Suppressor macrophage treated with lipopolysaccharide for 1 hour (primary cell): ENCODE measurements around the gene MYOM1.
"Not testable (repeated sequence)": the region's sequence is repeated elsewhere in the genome, so short reads cannot be mapped to it uniquely, and the experiment has no call there.

Experiments
- DNase-seq, 3 donors: peaks; one replicate each; pipeline ENCODE4 v3.0.0-alpha.2; 2020 to 2022

The MYOM1 gene

DNA sequence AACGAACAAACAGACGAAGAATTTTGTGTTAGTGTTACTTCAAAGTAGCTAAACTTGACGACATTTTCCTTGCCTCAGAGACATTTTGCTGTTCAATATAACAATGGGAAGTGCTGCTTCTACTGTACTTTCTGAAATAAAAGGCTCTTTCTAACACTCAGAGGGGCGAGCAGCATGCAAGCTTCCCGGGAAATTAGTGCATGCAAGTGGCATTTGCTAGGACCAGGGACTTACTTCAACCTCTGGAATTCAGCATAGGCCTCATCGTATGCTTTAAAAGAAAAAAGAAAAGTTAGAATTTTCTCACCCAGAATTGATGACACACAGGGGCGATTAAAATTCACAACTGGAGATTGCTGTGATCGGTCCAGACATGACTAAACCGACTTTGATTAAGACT, 144.3 kb downstream of the MYOM1 start:
- DNase-seq: no peak

DNA sequence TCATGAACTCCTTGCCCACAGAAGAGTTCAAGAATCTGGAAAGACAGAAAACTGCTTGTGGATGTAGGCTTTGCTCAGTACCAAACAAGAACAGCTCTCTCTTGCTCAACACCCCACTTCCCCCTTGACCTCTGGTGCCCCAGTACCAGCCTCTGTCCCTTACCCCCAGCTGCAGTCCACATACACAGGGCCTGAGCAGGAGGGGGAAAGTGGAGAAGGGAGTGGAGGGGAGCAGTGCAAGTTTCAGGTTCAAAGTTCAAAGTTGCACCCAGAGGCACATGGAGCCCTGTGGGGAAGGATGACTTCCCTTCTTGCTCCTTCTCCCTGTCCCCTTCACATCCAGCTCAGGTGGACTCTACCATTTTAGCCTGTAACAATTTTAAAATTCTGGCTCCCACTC, 145.7 kb downstream of the MYOM1 start:
- peak; percentile 27 to 32 (median 29) for DNase-seq

DNA sequence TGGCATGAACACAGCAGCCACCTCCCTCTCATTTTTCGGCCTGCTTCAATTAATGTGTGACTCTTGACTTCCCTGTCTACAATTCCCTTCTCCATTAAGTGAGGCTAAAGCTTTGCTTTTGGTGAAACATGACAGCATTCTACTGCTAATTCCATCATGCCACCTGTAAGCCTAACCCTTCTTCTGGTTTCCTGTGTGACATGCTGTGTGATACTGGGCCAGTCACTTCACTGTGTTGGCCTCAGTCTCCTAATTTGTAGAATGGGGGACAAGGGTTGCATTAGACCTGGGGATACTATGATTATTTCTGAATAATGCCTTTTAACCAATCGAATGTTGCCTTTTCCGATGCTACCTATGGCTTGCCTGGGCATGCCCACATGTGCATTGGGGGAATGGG, 146.4 kb downstream of the MYOM1 start:
- not testable (repeated sequence) for DNase-seq

DNA sequence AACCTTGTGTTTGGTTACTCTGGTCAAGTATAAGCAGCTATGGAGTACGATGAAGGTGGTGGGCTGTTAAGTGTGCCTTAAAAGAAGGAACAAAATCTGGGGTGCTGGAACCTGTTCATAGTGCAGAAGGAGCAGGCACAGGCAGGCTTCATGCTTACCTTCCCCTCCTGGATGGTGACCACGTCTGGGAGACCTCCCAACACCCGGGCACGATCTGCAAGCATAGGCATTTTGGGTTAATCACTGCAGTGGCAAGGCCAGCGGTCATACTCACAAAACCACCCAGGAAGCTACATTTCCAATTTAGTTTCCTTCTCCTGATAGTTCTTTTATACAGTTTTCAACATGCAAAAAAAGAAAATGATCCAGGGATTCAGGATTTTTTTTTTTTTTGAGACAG, 148.1 kb downstream of the MYOM1 start:
- DNase-seq: no peak

DNA sequence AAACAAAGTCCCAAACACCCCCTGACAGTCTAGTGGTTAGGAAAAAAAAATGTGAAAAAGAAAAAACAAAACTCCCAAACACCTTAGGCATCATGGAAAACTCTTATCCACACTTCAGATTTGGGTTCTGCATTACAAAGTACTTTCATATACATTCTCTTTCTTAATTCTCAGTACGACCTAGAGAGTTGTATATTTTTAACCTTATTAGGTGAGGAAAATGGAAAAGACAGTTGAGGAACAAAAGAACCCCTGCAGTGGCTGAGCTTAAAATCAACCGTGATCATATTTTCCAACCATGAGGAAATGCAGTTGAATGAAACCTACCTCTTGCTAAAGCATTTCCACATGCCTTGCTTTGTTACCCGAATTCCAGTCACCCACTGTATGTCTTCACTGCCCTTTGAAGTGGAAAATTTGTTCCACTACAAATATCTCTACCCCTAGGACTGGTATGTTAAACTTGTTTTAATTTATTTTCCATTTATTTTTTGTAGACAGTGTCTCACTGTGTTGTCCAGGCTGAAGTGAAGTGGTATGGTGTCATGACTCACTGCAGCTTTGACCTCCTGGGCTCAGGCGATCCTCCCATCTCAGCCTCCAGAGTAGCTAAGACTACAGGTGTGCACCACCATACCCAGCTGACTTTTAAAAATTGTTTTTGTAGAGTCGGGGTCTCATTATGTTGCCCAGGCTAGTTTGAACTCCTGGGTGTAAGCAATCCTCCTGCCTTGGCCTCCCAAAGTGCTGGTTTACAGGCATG, 149.9 kb downstream of the MYOM1 start:
- DNase-seq: no peak

DNA sequence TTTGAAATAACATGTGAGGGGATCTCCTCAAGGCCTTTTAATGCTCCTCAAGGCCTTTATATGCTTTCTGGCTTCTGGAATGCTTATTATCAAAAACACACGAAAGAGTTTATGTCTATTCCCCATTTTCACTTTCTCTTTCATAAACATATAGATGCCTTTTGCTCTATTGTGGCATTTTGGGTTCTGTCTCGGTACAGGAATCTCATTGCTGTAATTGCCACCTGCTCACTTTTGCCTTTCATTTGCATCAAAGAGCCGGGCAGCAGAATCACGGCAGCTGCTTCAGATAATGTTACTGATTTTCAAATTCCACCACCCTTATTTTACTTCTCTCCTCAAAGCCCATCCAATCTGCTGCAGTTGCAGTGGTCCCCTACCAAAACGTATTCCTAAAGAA, 152.0 kb downstream of the MYOM1 start:
- no peak for DNase-seq

DNA sequence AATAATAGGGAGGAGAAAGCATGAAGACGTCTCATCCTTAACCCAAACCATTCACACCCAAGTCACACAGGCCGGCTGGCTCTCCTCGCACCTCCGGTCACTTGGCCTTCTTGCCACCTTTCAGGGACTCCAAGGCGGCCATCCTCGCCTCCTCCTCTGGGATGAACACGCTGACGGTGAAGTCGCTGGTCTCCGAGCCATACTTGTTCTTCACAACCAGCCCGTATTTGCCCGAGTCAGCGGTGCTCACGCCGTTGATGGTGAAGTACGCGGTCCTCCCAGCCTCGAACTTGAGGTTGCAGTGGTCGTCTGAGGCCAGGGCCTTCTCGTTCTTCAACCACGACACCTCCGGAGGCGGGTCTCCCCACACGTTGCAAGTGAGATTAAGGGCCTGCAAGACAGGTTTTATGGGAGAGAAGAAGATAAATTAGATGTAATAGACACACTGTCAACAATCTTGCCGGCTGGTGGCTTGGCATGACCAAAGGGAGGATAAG, 152.6 kb downstream of the MYOM1 start:
- DNase-seq: no peak

DNA sequence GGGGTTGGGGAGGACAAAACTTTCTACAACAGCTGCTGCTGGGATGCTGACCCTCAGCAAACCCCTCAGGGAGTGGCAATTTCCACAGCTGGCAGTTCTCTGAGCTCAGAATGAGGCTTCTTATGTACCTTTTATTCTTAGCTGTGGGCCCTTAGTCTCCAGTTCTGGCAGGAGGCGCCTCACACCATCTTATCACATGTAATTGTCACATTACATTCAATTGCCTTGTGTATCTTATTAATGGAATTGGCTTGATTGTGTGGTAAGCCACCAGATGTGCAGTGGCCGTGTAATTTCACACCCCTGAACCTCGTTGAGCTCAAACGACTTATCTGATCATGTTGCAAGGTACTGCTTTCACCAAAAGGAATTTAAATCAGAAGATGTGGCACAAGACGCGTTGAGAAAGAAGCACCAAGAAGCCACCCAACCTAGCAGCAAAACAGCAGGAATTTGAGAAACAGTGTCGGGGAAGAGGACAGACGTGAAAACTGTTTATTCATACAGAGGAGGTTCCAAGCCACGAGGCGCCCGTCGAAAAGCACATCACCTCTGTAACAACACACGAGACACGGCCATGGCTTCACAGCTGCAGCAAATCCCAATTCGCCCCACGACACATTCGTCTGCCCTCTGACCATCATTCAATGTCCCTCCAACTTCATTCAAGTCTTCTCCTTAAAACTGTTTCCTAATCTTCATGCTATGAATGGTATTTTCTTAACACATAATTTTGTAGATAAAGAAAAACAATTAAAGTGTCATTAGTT, 153.2 kb downstream of the MYOM1 start:
- no peak for DNase-seq

DNA sequence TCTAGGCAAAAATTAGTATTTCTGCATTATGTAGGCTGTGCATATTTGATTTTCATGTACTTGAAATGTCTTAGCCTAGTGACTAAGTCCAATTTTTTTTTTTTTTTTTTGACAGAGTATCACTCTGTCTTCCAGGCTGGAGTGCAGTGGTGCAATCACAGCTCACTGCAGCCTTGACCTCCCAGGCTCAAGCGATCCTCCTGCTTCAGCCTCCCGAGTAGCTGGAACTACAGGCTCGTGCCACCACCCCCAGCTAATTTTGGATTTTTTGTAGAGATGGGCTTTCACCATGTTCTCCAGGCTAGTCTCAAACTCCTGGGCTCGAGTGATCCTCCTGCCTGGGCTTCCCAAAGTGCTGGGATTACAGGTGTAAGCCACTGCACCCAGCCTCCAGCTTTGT, 156.0 kb downstream of the MYOM1 start:
- DNase-seq: not testable (repeated sequence)

DNA sequence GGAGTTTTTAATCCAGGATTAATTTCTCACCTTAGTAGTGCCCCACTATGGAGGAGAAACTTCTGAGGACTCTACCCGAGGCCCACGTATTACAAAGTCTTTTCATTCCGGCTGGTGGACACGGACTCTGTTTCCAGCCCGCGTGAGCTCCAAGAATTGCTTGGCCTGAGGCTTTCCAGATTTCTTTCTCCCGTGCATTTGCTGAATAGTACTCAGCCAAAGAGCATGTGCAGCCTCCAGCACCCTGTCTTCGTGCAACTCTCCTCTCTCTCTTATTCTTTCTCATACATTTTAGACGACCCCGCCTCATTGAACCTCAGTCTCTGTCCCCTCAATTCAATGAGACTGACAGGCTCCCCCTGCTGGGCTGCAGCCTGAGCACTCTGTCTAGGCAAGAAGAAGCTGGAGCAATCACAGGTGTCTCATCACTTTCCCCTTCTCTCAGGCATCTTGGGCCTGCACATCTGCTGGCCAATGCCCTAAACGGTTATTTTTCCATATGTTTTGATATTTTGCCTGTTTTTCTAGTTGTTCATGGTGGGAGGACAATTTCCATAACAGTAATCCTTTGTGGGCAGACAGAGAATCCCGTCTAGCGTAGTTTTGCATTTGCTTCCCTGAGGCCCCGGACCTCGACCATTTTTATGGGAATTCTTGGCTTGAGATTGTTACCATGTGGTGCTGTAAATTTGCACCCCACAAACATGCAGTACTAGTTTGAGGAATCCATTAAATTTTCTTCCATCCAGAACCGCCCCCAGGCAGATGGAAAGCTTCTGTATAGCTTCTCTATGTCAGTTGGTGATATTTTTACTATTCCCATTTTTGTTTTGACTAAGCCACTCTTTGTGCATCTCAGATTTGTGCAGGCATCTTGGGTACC, 156.7 kb downstream of the MYOM1 start:
- DNase-seq: peak; percentile 56 to 69 (median 58)

DNA sequence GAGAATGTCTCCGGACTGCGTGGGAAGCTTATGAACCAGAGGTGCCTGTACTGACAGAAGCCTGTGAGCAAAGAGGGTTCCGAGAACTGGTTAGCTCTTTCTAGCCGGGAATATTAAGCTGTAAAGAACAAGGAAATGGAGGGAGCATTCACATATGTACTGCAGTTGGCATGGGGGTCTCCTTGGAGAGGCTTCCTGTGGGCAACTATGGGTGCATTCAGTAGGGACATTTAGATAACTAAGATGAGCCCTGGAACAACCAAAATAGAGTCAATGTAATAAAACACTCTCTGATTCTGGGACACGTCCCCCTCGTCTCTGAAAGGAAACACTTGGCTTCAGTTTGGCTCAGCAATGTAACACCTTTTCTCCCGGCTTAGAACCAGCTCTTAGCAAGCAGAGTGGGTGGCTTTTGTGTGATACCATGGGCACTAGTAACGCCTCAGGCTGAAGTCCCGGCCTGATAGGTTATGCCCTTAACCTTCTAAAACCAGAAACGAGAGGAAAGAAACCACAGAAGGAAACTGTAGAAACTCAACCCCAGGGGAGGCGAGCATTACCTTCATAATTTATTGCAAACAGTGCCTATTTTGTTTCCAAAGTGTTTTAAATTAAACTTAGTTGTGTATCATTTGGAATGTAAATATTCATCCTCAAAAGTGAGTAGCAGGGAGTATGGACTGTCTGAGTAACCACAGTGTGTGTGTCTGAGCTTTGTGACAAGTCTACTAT, 158.0 kb downstream of the MYOM1 start:
- DNase-seq: no peak

DNA sequence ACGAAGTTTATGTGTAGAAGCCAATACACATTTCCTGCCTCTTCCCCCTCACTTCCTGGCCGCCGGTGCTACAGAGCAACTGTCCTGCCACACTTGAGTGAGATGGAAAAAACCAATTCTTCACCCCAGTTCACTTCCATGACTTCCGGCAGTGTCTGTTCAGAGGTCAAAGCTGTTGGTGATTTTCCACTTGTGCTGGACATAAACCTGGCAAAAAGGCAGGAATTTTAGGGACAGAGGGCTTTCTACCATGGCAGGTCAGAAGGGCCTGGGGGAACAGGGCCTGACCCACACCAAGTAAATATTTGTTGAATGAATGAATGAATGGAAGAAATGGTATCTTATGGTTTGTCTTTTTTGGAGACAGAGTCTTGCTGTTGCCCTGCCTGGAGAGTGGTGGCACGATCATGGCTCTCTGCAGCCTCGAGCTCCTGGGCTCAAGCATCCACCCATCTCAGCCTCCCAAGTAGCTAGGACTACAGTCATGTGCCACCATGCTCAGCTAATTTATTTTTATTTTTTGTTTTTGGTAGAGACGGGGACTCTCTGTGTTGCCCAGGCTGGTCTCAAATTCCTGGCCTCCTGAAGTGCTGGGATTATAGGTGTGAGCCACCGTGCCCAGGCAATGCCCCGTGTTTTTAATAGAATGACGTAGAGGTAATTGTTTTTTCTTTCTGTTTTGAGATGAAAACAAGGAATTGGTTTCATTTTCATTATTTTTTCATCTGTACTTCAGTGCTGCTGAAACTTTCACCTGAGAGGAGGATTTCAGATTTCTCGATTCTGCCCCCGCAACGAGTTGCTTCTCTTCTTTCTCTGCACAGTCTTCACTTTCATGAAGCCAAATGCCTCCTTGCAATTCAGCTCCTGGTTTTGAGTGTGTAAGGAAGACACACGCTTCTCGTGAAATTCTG, 158.8 kb downstream of the MYOM1 start:
- DNase-seq: no peak

DNA sequence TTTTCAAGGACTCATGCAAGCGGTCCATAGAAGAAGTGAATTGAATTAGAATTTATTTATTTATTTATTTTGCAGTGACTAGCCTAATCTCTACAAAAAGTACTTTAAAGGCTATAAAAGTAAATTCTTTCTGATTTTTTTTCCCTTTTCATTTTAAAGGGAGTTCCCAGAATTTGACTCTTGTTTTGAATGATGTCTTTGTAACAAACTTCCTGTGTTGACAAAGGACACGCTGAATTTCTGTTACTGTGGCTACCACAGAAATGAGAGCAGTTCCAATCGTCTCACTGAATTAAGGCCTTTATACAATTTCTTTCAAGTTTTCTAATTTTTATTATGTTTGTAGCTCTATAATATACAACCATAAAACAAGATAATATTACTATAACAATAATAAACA, 160.5 kb downstream of the MYOM1 start:
- DNase-seq: peak in 1 of 3 donors; percentile 46

DNA sequence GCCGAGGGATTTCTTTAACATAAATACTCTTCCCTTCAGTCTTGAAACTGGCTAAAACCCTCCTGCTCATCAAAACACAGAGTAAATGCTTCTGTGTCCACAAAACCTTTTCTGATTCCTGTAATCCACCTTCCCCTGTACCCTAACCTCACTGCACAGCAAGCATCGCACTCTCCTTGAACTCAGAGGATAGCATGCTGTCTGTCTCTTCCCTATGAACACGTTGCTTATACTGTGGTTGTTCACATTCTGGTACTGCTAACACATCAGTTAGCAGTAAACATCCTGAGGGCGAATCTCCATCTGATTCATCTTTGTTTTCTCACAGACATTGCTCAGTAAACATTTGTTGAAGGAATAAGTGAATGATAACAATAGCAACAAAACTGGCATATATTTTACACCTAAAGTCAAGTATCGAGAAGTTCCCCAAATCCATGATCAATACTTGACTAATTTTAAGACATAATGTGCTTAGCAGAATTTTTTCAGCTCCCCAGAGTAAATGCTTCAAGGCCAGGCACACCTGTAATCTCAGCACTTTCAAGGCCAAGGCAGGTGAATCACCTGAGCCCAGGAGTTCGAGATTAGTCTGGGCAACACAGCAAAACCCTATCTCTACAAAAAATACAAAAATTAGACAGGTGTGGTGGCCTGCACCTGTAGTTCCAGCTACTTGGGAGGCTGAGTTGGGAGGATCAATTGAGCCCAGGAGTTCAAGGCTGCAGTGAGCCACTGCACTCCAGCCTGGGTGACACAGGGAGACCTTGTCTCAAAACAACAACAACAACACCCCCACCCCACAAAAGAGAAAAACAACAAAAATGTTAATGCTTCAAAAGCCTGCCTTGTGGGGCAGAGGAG, 161.2 kb downstream of the MYOM1 start:
- DNase-seq: no peak

DNA sequence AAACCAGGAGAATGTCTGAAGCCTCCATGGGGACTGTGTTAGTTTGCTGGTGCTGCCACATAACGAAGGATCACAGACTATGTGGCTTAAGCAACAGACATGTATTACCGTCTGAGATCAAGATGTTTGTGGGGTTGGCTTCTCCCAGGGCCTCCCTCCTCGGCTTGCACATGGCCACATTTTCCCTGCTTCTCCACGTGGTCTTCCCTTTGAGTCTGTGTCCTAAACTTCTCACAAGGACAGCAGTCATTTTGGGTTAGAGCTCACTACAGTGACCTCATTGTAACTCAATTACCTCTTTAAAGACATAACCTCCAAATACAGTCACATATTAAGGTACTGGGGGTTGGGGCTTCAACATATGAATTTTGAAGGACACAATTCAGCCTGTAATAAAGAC, 162.2 kb downstream of the MYOM1 start:
- no peak for DNase-seq

DNA sequence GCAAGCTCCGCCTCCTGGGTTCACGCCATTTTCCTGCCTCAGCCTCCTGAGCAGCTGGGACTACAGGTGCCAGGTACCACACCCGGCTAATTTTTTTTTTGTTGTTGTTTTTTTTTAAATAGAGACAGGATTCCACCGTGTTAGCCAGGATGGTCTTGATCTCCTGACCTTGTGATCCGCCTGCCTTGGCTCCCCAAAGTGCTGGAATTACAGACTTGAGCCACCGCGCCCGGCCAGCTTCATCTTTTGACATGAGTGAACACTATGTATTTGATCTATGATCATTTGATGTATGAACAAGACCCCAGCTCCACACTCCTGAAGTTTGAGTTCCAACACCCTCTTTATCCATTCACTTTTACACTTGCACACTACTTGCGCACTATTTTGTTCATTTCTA, 163.5 kb downstream of the MYOM1 start:
- DNase-seq: no peak

DNA sequence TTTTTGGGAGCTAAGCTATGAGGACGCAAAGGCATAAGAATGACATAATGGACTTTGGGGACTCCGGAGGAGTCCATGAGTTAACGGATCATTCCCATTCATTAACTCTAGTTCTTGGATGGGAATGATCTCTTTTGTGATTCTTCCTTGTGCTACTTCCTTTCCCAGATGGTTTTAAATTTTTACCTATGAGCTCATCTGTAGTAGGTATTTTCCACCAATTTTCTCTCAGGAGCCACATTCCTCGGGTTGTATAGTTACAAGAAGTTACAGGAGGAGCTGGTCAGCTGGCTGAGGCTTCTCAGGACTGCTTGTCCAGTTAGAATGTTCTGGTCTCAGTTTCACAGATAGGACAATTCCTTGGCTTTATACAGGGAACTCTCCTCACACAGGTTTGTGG, 164.0 kb downstream of the MYOM1 start:
- DNase-seq: no peak

DNA sequence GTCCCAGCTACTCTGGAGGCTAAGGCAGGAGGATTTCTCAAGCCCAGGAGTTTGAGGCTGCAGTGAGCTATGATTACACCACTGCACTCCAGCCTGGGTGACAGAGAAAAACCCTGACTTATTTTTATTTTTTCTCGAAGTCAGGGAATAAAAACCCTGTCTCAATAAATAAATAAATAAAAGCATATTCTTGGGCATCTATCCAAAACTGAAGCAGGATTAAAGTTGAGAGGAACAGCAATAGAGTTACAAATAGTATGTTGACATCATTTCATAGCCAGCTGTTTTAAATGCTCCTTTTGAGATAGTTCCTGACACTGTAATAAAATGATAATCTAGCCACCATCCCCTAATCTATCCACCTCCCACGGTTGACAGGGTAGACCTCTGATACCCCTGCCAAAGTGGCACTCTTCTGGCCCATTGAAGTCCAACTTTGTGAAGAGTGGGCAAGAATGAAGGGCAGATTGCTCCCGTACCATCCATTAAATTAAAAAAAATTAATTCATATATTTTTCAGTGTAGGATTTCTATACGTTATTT, 164.5 kb downstream of the MYOM1 start:
- no peak for DNase-seq

DNA sequence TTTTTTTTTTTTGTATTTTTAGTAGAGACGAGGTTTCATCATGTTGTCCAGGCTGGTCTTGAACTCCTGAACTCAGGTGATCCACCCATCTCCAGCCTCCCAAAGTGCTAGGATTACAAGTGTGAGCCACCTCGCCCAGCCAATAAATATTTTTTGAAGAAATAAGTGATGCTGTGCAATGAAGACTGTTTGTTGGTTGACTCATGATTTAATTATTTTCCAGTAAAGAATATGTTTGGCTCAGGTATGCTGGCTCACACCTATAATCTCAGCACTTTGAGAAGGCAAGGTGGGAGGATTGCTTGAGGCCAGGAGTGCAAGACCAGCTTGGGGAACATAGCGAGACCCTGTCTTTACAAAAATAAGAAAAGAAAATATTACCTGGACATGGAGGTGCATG, 165.0 kb downstream of the MYOM1 start:
- DNase-seq: no peak

DNA sequence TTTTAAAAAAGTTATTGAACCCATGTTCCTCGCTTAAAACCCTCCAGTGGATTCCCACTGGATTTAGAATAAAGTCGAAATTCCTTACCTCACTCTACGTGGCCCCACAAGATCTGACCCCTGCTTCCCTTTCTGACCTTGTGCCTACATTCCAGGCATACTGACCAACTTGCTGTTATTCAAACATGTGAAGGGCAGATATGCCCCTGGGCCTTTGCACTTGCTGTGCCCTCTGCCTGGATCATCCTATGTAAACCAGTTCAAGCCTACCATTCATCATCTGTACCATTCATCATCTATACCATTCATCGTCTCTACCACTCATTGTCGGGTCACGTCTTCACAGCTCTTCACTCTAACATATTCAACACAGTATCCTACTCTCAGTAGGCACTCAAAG, 165.6 kb downstream of the MYOM1 start:
- no peak for DNase-seq
